Skeletal muscle satellite cell (primary cell): ENCODE results near the gene ZNF608.

ENCODE experiments used
- H3K27me3 ChIP-seq: 2 replicates; pipeline ENCODE4 v1.7.0; 2013; ENCODE audit warnings: low read length; ENCODE audit not compliant: control insufficient read depth, insufficient read depth
- H3K36me3 ChIP-seq: 2 replicates; pipeline ENCODE4 v1.7.0; 2013; ENCODE audit warnings: mild to moderate bottlenecking, control low read depth, low read length; ENCODE audit not compliant: insufficient read depth
- H3K4me1 ChIP-seq: 2 replicates; pipeline ENCODE4 v1.7.0; 2013; ENCODE audit warnings: low read length; ENCODE audit not compliant: control insufficient read depth, insufficient read depth
- H3K4me2 ChIP-seq: 2 replicates; pipeline ENCODE4 v1.7.0; 2013; ENCODE audit warnings: mild to moderate bottlenecking, low read length
- H3K4me3 ChIP-seq: 2 replicates; pipeline ENCODE4 v1.7.0; 2013; ENCODE audit warnings: low read length
- H3K9ac ChIP-seq: 2 replicates; pipeline ENCODE4 v1.7.0; 2013; ENCODE audit warnings: mild to moderate bottlenecking, low read depth, low read length, moderate library complexity
- H3K9me3 ChIP-seq: replicated peaks from 2 replicates; pipeline ENCODE4 v1.7.0; 2013; ENCODE audit warnings: mild to moderate bottlenecking, control low read depth, low read length

The ZNF608 gene

GRCh38 chr5:124706729-124707361 is 39.6 kb downstream of the ZNF608 start:
- peak overlapping the region; percentile 47 for H3K4me2 ChIP-seq
- H3K36me3 ChIP-seq, result no peaks in the 10 kb centered on the region
- H3K9ac ChIP-seq, result no peak overlapping the region
- H3K9me3 ChIP-seq, result no peaks in the 10 kb centered on the region
- peaks cover 7% of the 10 kb centered on the region for H3K4me1 ChIP-seq
- no peaks in the 10 kb centered on the region for H3K27me3 ChIP-seq
- no peak overlapping the region for H3K4me3 ChIP-seq

- no peak overlapping the region for H3K4me2 ChIP-seq
- H3K4me1 ChIP-seq, result peaks cover 7% of the 10 kb centered on the region
- no peak overlapping the region for H3K4me3 ChIP-seq
- no peaks in the 10 kb centered on the region for H3K9me3 ChIP-seq
- no peaks in the 10 kb centered on the region for H3K27me3 ChIP-seq
- no peaks in the 10 kb centered on the region for H3K36me3 ChIP-seq
- H3K9ac ChIP-seq, result no peak overlapping the region
Observed at GRCh38 chr5:124706051-124706450, 40.4 kb downstream of the ZNF608 start.

GRCh38 chr5:124705577-124705976 is 40.9 kb downstream of the ZNF608 start:
- H3K9me3 ChIP-seq, result no peaks in the 10 kb centered on the region
- no peak overlapping the region for H3K4me3 ChIP-seq
- no peak overlapping the region for H3K9ac ChIP-seq
- H3K4me1 ChIP-seq, result peaks cover 7% of the 10 kb centered on the region
- H3K4me2 ChIP-seq, result no peak overlapping the region
- H3K36me3 ChIP-seq, result no peaks in the 10 kb centered on the region
- no peaks in the 10 kb centered on the region for H3K27me3 ChIP-seq

GRCh38 chr5:124704594-124705284 is 41.7 kb downstream of the ZNF608 start:
- no peaks in the 10 kb centered on the region for H3K9me3 ChIP-seq
- H3K27me3 ChIP-seq, result no peaks in the 10 kb centered on the region
- H3K4me1 ChIP-seq, result peaks cover 7% of the 10 kb centered on the region

GRCh38 chr5:124703995-124704394 is 42.4 kb downstream of the ZNF608 start:
- no peak overlapping the region for H3K4me2 ChIP-seq
- no peak overlapping the region for H3K4me3 ChIP-seq
- H3K27me3 ChIP-seq, result no peaks in the 10 kb centered on the region
- H3K36me3 ChIP-seq, result no peaks in the 10 kb centered on the region
- H3K9ac ChIP-seq, result no peak overlapping the region
- H3K4me1 ChIP-seq, result peaks cover 11% of the 10 kb centered on the region
- no peaks in the 10 kb centered on the region for H3K9me3 ChIP-seq

More at GRCh38 chr5:124704594-124705284, 41.7 kb downstream of the ZNF608 start:
- H3K36me3 ChIP-seq, result no peaks in the 10 kb centered on the region
- H3K4me3 ChIP-seq, result no peak overlapping the region
- no peak overlapping the region for H3K9ac ChIP-seq
- H3K4me2 ChIP-seq, result no peak overlapping the region

GRCh38 chr5:124702525-124702924 is 43.9 kb downstream of the ZNF608 start:
- H3K9me3 ChIP-seq, result no peaks in the 10 kb centered on the region
- H3K9ac ChIP-seq, result no peak overlapping the region
- no peak overlapping the region for H3K4me3 ChIP-seq
- H3K27me3 ChIP-seq, result no peaks in the 10 kb centered on the region
- no peak overlapping the region for H3K4me2 ChIP-seq
- H3K4me1 ChIP-seq, result peaks cover 25% of the 10 kb centered on the region
- H3K36me3 ChIP-seq, result no peaks in the 10 kb centered on the region

GRCh38 chr5:124701873-124702425 is 44.5 kb downstream of the ZNF608 start:
- Histone ChIP-seq H3K27me3 (no peaks in the 10 kb centered on the region), H3K4me3 (no peak overlapping the region), H3K9ac (no peak overlapping the region), H3K36me3 (no peaks in the 10 kb centered on the region), H3K4me2 (no peak overlapping the region), H3K4me1 (peaks cover 23% of the 10 kb centered on the region), H3K9me3 (no peaks in the 10 kb centered on the region)

GRCh38 chr5:124701016-124701415 is 45.4 kb downstream of the ZNF608 start:
- no peak overlapping the region for H3K9ac ChIP-seq
- H3K4me2 ChIP-seq, result no peak overlapping the region
- H3K4me1 ChIP-seq, result peaks cover 17% of the 10 kb centered on the region
- no peak overlapping the region for H3K4me3 ChIP-seq
- H3K27me3 ChIP-seq, result no peaks in the 10 kb centered on the region
- no peaks in the 10 kb centered on the region for H3K9me3 ChIP-seq
- no peaks in the 10 kb centered on the region for H3K36me3 ChIP-seq

- Histone ChIP-seq H3K27me3 (no peaks in the 10 kb centered on the region), H3K4me1 (peaks cover 17% of the 10 kb centered on the region), H3K36me3 (no peaks in the 10 kb centered on the region), H3K4me3 (no peak overlapping the region), H3K9ac (no peak overlapping the region), H3K9me3 (no peaks in the 10 kb centered on the region), H3K4me2 (no peak overlapping the region)
Observed at GRCh38 chr5:124700333-124700732, 46.1 kb downstream of the ZNF608 start.

GRCh38 chr5:124698770-124699169 is 47.7 kb downstream of the ZNF608 start:
- H3K4me1 ChIP-seq, result peaks cover 17% of the 10 kb centered on the region
- H3K4me3 ChIP-seq, result no peak overlapping the region
- H3K27me3 ChIP-seq, result no peaks in the 10 kb centered on the region
- H3K4me2 ChIP-seq, result peak overlapping the region; percentile 36
- H3K9me3 ChIP-seq, result no peaks in the 10 kb centered on the region
- peak overlapping the region; percentile 30 for H3K9ac ChIP-seq
- H3K36me3 ChIP-seq, result no peaks in the 10 kb centered on the region

- Histone ChIP-seq H3K4me2 (peak overlapping the region; percentile 36), H3K4me1 (peaks cover 17% of the 10 kb centered on the region)
Observed at GRCh38 chr5:124697933-124698591, 48.4 kb downstream of the ZNF608 start.

More at GRCh38 chr5:124697933-124698591, 48.4 kb downstream of the ZNF608 start:
- no peak overlapping the region for H3K4me3 ChIP-seq
- no peaks in the 10 kb centered on the region for H3K9me3 ChIP-seq
- H3K27me3 ChIP-seq, result no peaks in the 10 kb centered on the region
- H3K36me3 ChIP-seq, result no peaks in the 10 kb centered on the region
- H3K9ac ChIP-seq, result peak overlapping the region; percentile 30
